Bronchial epithelial cell (primary cell): ENCODE measurements around the gene FAM167B. TPM values are rescaled to one million over a fixed set of nuclear protein-coding genes. Genes with fewer than 3 reads are reported as not detected.
A peak's percentile ranks its signal among the peaks of the same experiment; 100 is the strongest.

Source experiments
- DNase-seq: peaks from one replicate; pipeline ENCODE4 v3.0.0-alpha.2; 2010; ENCODE audit warnings: low read depth
- FAIRE-seq: peaks from 2 replicates; lab custom pipeline; 2011; peaks lifted over from hg19 to GRCh38; lab: Jason Lieb, UNC
- H3K27me3 ChIP-seq: 2 replicates; pipeline ENCODE4 v1.5.1; 2011; ENCODE audit warnings: low read length; ENCODE audit not compliant: control insufficient read depth, insufficient read depth
- H3K36me3 ChIP-seq: 2 replicates; pipeline ENCODE4 v1.5.1; 2011; ENCODE audit warnings: low read length; ENCODE audit not compliant: control insufficient read depth, insufficient read depth
- H3K4me3 ChIP-seq: 2 replicates; pipeline ENCODE4 v1.5.1; 2011; ENCODE audit warnings: mild to moderate bottlenecking, low read depth, low read length, control low read depth
- CTCF ChIP-seq: IDR thresholded peaks from 2 replicates; pipeline ENCODE4 v1.5.1; 2011; ENCODE audit warnings: mild to moderate bottlenecking, moderate library complexity, low read length, control low read depth, inconsistent platforms; ENCODE audit not compliant: insufficient read depth, severe bottlenecking
- total RNA-seq: library from RNA; depleted of rRNA; stranded (reverse); fragments of >200 nt; gene quantifications from 2 replicates; pipeline ENCODE4 v1.2.1, GENCODE V29; 2014

Gene FAM167B
- total RNA-seq, 1 donor from 2014 or later = 0.26 TPM

GRCh38 chr1:32208891-32209328 is 38.1 kb upstream of the FAM167B start, which contains the start of gene DCDC2B:
Gene DCDC2B, plus strand, starts transcription at chr1:32209089. Its CDS starts 5 bp downstream, at chr1:32209094.
- no peak within 1 kb of the TSS for H3K4me3 ChIP-seq
- H3K27me3 ChIP-seq = no peaks in the 10 kb centered on the region
- DNase-seq = peak; percentile 81
- no peak for TF ChIP-seq CTCF
- no peak for FAIRE-seq
- peaks cover 1% of the 10 kb centered on the region for H3K36me3 ChIP-seq

- Histone ChIP-seq H3K36me3 (peaks cover 13% of the 10 kb centered on the region), H3K27me3 (no peaks in the 10 kb centered on the region), H3K4me3 (no peak overlapping the region)
- FAIRE-seq (no peak), DNase-seq (peak; percentile 78)
- peak; percentile 91 for TF ChIP-seq CTCF
Measured at GRCh38 chr1:32215629-32216480, 31.2 kb upstream of the FAM167B start.

- FAIRE-seq (no peak), DNase-seq (no peak)
- Histone ChIP-seq H3K36me3 (peaks cover 13% of the 10 kb centered on the region), H3K27me3 (no peaks in the 10 kb centered on the region), H3K4me3 (no peak overlapping the region)
- no peak for TF ChIP-seq CTCF
Measured at GRCh38 chr1:32216566-32216965, 30.5 kb upstream of the FAM167B start.

GRCh38 chr1:32219022-32219421 is 28.0 kb upstream of the FAM167B start:
- no peak for DNase-seq
- peaks cover 17% of the 10 kb centered on the region for H3K36me3 ChIP-seq
- TF ChIP-seq CTCF = no peak
- no peak for FAIRE-seq
- no peaks in the 10 kb centered on the region for H3K27me3 ChIP-seq
- H3K4me3 ChIP-seq = no peak overlapping the region

GRCh38 chr1:32220746-32221580 is 26.1 kb upstream of the FAM167B start:
- no peak for FAIRE-seq
- peaks cover 14% of the 10 kb centered on the region for H3K36me3 ChIP-seq
- H3K27me3 ChIP-seq = no peaks in the 10 kb centered on the region
- TF ChIP-seq CTCF = no peak
- H3K4me3 ChIP-seq = peak overlapping the region; percentile 94
- DNase-seq = no peak
